GM10266 (cell line): ENCODE measurements around the gene MS4A4E.

Experiments used
- DNase-seq: peaks from one replicate; pipeline ENCODE4 v3.0.0; 2012; ENCODE audit errors: extremely low spot score
- CTCF ChIP-seq: IDR thresholded peaks from 2 replicates; pipeline ENCODE4 v1.5.1; 2012; ENCODE audit warnings: mild to moderate bottlenecking, low read depth; ENCODE audit not compliant: control insufficient read depth, insufficient read depth; ENCODE audit errors: missing control alignments

Gene MS4A4E

GRCh38 chr11:60251485-60252212 lies 8.7 kb upstream of the MS4A4E start:
- TF ChIP-seq CTCF = peak; percentile 57
- peak; percentile 13 for DNase-seq

GRCh38 chr11:60241786-60242185 lies 1.2 kb downstream of the MS4A4E start:
- TF ChIP-seq CTCF = no peak

DNA sequence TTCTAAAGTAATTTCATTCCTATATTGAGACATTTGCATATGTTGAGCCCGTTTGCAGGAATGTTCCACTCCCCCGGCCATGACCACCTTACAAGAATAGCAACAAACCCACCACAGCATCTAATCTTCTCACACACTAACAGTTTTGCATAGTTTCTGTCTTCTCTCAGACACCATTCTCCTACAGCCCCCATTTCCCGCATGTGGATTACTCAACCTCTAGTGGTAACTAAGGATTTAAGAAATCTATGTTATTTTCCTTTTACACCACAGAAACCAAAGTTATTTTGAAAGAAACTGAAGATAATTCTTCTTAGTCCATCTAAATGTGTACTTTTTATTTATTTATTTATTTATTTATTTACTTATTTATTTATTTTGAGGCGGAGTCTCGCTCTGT lies 2.3 kb downstream of the MS4A4E start:
- TF ChIP-seq CTCF = no peak
- DNase-seq = no peak

More at GRCh38 chr11:60241786-60242185, 1.2 kb downstream of the MS4A4E start:
- DNase-seq = no peak

GRCh38 chr11:60235321-60235720 lies 7.6 kb downstream of the MS4A4E start:
- DNase-seq = no peak
- no peak for TF ChIP-seq CTCF

- no peak for TF ChIP-seq CTCF
- no peak for DNase-seq
Measured at GRCh38 chr11:60230681-60231080, 12.3 kb downstream of the MS4A4E start.

GRCh38 chr11:60222141-60222540 lies 20.8 kb downstream of the MS4A4E start:
- TF ChIP-seq CTCF = no peak
- no peak for DNase-seq

GRCh38 chr11:60221692-60222091 lies 21.2 kb downstream of the MS4A4E start:
- TF ChIP-seq CTCF = no peak
- no peak for DNase-seq
